OCI-M2 (cell line): Measurements from ENCODE around the gene ACTR8.

Experiments used
- DNase-seq: peaks from one replicate; lab custom pipeline; 2025; ENCODE audit not compliant: unreplicated experiment; lab: John Stamatoyannopoulos, UW

ACTR8 gene

DNA sequence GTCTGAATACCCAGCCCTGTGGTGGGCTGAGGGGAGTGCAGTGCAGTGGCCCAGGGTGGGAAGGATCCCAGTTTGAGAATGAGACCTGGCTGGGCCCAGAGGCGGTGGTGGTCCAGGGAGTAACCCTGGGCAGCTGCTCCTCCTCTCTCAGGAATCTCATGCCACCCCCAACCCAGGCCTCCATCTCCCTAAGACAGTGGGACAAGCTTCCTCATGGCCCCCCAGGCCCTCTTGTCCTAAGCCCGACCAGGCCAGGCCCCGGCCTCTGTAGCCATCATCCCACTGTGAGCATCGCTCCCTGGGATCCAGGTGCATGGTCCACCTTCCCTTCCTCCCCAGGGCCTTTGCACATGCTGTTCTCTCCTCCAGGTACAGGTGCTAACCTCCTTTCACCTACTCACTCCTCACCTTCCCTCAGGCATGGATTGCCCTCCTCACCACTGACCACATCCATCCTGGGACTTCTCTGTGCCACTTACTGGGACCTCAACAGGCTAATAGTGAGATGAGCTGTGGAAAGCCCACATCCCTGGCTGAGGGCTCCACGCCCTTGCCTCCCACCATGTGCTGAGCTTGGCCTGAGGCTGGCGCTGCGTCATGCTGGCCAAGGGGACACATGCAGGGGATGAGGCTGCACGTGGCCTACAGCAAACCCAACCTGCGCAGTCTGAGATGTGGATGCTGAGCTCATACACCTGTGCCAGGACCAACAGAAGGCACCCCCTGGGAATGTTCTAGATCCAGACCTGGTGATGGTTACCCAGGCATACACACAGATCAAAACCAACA is 45.7 kb downstream of the ACTR8 start:
- DNase-seq: no peak

DNA sequence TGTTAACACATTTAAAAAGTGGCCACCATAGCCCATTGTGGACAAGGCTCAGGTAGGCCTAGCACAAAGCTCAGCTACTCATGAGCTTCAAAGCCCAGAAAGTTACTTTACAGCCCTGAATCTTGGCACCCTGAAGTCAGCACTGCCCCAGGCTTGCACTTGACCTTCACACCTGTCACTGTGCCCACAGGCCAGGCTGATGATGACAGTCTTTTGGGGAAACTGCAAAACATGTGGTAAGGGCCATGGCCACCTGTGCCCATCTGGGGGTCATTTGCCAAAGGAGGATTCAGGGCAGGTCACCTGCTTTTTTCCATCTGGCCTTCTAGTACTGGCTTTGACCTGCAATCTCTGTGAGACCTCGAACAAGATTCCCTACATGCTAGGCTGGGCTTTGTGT is 46.7 kb downstream of the ACTR8 start:
- no peak for DNase-seq

DNA sequence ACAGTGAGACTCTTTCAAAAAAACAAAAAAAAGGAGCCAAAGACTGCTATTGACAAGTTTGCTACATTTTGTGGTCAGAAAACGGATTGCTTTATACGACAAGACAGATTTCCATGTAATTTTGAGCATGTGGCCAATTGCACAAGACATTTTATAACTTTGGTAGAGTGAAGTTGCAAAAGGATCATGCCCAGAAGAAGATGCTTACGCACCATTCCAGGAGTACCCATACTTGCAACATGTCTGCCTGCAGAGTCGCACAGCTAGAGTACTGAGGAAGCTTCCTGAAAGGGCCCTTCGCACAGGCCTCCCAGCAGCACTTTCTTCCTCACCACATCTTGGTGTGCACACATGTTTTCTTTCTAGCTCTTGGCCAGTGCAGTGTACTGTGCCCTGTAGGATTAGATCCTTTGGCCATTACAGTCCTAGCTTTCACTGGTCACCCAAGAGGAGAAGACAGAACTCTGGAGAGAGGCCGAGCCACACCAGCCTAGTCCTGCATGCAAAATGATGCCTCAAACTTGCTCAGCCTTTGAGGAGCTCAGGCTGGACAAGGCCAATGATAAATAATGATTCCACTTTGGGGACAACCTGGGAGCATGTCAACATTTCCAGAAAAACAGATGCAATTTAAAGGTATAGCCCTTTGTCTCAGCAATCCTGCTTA is 47.4 kb downstream of the ACTR8 start:
- no peak for DNase-seq

DNA sequence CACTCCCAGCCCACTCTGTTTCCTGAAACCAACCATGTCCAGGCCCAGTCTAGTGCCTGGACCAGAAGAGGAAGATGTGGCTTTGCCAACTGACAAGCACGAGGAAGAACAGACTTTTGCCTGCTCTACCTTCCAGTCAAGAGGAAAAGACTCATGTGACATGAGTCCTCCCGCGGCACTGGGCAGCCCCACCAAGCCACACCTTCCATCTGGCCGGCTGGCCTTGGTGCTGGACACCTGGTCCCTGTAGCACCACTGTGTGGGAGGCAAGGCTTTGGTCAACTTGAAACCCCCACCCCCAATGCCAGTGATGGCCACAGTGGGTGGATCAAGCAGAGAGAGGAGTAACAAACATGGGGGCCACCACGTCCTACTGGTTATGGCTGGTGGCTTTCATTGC is 48.3 kb downstream of the ACTR8 start:
- DNase-seq: no peak

DNA sequence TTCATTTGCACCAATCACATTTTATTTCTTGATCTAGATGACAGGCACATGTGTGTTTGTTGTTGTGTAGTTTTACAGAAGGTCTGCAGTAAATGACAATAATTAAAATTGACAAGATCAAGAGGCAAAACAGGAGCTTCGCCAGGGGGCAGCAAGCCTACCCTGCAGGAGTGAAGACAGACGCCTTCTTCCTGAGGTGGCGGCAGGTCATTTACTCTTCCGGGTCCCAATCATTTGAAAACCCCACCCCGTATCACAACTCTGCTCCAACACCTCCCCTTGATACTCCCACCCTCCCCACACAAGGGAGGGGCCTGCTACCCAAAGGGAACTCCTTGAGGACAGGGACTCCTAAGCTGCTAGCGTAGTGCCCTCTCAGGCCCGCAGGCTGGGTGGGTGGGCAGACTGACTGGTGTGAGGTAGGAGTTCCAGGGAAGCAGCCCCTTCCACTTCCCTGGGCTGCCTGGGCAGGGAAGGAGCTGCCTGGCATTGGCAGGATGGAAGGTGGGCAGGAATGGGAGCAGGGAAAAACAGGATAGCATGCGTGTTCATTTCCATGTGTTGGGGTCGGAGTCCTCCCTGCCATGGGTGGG is 48.8 kb downstream of the ACTR8 start:
- DNase-seq: no peak

GRCh38 chr3:53830944-53831343 is 51.0 kb downstream of the ACTR8 start:
- DNase-seq: no peak

DNA sequence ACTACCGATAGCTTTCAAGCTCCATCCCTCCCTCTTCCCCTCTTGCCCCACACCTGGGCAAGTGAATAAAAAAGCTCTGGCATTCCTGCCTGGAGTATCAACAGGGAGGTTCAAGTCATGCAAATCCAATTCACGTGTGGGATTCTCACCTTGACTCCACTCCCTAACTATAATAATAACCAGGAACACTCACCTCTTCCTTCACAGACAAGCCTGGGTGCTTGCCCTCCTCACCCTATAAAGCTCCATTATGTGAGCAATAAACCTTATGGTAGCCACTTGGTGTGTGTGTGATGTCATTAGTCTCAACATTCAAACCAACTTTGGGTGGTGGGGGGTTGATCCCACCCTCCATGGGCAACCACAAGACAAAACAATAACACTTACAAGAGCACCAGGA is 52.3 kb downstream of the ACTR8 start:
- DNase-seq: no peak

DNA sequence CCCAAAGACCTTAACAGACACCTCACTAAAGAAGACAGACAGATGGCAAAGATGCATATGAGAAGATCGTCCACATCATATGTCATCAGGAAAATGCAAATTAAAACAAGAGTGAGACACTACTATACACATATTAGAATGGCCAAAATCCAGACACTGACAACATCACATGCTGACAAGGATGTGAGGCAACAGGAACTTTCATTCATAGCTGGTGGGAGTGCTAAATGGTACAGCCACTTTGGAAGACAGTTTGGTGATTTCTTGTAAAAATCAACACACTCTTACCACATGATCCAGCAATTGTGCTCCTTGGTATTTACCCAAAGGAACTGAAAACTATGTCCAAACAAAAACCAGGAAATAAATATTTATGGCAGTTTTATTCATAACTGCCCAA is 53.4 kb downstream of the ACTR8 start:
- no peak for DNase-seq

GRCh38 chr3:53826048-53826447 is 55.9 kb downstream of the ACTR8 start:
- DNase-seq: no peak

DNA sequence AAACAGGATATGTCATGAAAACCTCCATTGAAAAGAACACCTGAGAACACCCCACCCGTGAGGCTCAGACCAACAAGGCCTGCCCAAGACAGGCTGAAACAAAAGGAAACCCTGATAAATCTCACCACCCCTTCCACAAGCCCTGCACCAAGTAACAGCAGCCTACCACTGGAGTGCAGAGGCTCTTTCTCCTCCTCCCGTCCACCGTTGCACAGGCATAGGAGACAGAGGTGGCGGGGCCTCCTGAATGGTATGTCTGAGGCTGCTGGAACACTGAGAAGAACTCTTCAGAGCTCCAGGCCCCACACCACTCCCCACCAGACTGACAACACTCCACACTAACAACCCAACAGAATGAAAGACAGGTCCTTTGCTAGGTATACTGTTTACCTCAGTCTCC is 57.2 kb downstream of the ACTR8 start:
- DNase-seq: no peak

DNA sequence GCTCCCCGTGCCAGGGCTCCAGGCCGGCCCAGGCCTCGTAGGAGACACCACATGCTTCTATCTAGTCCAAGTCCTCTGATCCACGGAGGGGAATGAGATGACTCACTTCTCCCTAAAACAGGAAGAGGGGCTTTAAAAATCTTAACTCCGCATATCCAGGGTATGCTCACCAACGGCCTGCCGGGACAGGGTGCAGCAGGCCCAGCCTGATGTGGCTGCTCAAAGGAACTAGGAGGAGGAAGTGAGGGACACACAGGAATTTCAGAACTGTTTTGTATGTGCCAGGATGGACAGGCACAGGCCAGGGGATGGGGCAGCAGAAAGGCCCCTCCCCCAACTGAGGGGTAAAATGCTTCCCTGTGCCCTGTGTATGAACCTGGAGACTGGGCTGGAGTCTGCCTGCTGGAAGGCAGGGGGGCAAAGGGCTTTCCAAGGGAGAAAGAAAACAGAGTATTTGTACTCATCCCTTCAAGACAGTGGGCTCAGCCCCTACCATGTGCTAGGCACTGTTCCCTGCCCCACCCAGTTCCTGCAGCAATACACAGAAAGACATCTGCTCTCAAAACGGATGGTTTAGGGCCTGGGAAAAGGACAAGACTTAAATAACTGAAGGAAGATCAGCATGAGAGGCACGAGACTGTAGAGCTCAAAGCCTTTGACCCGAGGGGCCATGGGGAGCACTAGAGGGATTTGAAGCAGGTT is 57.8 kb downstream of the ACTR8 start:
- DNase-seq: no peak

DNA sequence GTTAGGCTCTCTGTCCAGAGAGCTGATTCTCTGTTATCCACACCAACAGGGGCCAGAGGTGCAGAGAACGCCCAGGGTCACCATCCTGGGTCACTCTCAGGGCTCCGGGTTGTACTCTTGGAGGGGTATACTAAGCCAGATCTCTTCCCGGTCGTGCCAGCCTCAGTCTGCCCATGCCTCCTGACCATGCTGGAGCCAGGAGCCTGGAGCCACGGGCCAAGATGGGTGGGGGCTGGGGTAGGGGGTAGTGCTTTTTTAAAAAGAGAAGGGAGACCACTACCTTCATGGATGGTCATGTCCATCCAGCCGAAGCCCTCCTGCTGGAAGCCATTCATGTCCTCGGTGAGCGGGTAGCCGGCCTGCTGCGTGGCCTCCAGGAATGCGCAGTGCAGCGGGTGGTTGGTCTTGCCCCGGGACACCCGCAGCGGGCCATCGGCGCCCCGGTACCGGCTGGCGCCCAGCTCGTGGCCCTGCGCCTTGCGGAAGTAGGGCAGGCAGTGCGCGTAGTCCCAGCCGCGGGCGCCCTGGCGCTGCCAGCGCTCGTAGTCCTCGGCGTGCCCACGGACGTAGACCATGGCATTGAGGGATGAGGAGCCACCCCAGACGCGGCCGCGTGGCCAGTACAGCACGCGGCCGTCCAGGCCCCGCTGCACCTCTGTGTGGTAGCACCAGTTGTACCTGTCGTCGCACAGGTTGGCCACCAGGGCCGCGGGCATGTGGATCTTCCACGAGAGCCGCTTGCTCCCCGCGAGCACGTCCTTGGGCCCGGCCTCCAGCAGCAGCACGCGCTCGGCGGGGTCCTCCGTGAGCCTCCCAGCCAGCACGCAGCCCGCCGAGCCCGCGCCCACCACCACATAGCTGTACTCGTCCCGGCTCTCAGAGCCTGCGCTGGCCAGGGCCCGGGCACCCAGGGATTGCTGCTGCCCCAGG is 58.7 kb downstream of the ACTR8 start:
- DNase-seq: no peak

- DNase-seq: no peak
Measured at GRCh38 chr3:53822331-53822741, 59.6 kb downstream of the ACTR8 start.

DNA sequence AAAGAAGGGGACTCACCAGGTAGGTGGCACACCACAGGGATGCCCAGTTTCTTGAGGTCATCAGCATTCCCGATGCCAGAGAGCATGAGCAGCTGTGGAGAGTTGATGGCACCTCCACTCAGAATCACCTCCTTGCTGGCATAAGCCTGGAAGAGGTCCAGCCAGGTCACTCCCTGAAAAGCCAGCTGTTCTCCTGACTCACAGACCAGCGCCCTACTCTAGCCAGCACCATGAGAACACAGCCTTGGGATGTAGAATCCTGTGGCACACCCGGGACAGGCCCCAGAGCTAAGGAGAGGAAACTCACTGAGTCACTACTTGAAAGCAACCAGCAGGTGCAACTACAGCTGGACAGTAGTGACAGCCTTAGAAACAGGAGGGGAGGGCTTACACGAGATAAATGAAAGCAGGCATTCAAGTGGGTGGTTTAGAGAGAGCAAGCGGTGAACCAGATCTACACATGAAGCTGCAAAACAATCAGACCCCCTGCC is 60.3 kb downstream of the ACTR8 start:
- DNase-seq: no peak

DNA sequence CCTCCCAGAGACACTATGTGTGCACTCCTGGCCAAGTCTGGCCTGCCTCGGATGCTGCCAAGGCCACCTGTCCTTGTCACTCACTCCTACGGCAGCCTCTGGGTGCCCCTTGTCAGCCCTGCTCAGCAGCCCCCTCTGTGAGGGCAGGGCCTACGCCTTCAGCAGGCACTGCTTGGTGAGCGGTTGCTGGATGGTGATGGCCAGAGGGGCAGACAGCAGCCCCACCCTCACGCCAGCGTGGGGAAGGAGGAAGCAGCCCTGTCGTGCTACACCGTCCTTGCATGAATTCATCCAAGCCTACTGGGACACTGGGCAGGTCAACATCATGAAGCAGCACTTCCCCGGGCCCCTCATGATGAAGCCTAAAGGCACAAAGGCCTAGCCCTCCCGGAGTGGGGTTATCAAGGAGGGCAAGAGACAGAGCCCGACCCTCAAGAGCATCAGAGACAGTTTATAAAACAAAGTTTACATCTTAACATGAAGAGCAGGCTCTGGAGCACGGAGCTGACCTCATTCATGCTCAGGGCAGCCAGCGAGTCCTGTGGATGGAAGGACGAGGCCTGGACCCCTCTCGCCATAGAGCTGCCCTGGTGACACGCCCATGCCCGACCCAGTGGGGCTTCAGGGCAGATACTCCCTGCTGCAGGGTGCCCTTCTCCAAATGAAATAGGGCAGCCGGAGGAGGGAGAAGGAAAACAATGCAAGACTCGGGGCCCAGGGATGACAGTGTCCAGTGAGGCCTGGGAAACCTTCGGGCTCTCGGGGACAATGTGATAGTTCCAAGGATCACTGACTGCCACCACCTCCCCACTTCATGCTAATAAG is 61.0 kb downstream of the ACTR8 start:
- no peak for DNase-seq

GRCh38 chr3:53820084-53820483 is 61.9 kb downstream of the ACTR8 start:
- no peak for DNase-seq

- no peak for DNase-seq
Measured at GRCh38 chr3:53819163-53819868, 62.6 kb downstream of the ACTR8 start.

GRCh38 chr3:53818221-53819162 is 63.5 kb downstream of the ACTR8 start:
- no peak for DNase-seq
